A549 (cell line): ENCODE results near the gene ELFN1.

Source experiments
- EHMT2 ChIP-seq: fragments of 200-600 bp; sonication (generic); IDR thresholded peaks from 2 replicates; pipeline ENCODE4 v1.6.1; 2016; ENCODE audit warnings: antibody characterized with exemption, low read depth, mild to moderate bottlenecking, moderate library complexity
- GATA3 ChIP-seq: IDR thresholded peaks from 2 replicates; pipeline ENCODE4 v1.6.1; 2012; ENCODE audit warnings: borderline replicate concordance
- HDAC2 ChIP-seq: fragments of 200-600 bp; sonication (generic); IDR thresholded peaks from 2 replicates; pipeline ENCODE4 v1.6.1; 2016
- JUNB ChIP-seq: fragments of >200 bp; sonication (Bioruptor Twin); formaldehyde crosslinking; IDR thresholded peaks from 2 replicates; pipeline ENCODE4 v1.6.1; 2016
- POLR2A ChIP-seq: IDR thresholded peaks from 2 replicates; pipeline ENCODE4 v1.6.1; 2012; ENCODE audit warnings: mild to moderate bottlenecking, low read length
- RFX5 ChIP-seq: fragments of 450-650 bp; IDR thresholded peaks from 2 replicates; pipeline ENCODE4 v1.7.1; 2014; ENCODE audit warnings: antibody characterized with exemption, mild to moderate bottlenecking, moderate library complexity
- SMC3 ChIP-seq: fragments of >200 bp; sonication (Bioruptor Twin); formaldehyde crosslinking; IDR thresholded peaks from 3 replicates; pipeline ENCODE4 v1.6.1; 2018; ENCODE audit warnings: inconsistent platforms
- TF ChIP-seq, protein P1 (sequence below): fragments of 200-600 bp; sonication (generic); IDR thresholded peaks from 2 replicates; pipeline ENCODE4 v1.6.1; 2016; ENCODE audit warnings: antibody characterized with exemption, mild to moderate bottlenecking, moderate library complexity

DNA sequence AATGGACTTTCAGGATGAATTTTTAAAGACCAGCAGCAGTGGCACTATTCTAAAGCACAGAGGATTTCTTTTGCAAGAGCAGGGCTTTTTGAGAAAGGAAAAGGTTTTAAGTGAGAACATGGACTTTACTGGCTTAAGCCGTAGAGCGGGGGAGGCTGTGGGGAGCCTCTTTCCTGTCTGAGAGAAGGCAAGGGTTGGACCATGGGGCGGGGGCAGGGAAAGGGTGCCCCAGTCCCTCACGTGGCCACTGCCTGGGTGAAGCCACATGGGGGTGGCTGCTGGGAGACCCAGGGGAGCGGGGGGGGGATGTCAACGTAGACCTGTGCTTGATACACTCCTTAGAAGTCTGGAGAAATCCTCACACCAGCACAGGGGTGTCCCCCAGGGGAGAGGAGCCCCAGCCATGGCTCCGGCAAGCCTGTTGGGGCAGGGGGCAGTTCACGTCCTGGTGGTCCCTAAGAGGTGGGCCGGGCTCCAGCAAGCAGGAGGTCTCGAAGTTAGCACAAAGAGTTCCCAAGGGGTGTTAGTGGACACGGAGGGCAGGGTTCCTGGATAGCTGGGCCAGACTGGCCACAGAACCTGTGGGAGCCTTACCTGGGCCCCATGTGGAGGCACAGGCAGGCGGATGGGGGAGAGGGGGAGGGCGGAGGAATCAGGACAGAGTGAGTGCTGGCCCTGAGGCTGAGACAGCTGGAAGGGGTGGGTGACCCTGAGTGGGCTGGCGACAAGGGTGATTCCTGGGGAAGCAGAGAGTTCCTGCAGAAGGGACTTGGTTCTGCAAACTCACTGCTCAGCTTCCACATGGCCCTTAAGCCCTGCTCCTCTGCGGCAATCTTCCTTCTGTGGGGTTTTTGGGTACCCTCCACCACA, 36.9 kb upstream of the ELFN1 start:
- TF ChIP-seq HDAC2: no peak
- TF ChIP-seq EHMT2: no peak
- TF ChIP-seq RFX5: no peak
- TF ChIP-seq JUNB: no peak
- TF ChIP-seq, protein P1, sequence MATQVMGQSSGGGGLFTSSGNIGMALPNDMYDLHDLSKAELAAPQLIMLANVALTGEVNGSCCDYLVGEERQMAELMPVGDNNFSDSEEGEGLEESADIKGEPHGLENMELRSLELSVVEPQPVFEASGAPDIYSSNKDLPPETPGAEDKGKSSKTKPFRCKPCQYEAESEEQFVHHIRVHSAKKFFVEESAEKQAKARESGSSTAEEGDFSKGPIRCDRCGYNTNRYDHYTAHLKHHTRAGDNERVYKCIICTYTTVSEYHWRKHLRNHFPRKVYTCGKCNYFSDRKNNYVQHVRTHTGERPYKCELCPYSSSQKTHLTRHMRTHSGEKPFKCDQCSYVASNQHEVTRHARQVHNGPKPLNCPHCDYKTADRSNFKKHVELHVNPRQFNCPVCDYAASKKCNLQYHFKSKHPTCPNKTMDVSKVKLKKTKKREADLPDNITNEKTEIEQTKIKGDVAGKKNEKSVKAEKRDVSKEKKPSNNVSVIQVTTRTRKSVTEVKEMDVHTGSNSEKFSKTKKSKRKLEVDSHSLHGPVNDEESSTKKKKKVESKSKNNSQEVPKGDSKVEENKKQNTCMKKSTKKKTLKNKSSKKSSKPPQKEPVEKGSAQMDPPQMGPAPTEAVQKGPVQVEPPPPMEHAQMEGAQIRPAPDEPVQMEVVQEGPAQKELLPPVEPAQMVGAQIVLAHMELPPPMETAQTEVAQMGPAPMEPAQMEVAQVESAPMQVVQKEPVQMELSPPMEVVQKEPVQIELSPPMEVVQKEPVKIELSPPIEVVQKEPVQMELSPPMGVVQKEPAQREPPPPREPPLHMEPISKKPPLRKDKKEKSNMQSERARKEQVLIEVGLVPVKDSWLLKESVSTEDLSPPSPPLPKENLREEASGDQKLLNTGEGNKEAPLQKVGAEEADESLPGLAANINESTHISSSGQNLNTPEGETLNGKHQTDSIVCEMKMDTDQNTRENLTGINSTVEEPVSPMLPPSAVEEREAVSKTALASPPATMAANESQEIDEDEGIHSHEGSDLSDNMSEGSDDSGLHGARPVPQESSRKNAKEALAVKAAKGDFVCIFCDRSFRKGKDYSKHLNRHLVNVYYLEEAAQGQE: no peak
- no peak for TF ChIP-seq SMC3
- TF ChIP-seq GATA3: no peak
- no peak for TF ChIP-seq POLR2A
